Activated naive CD4-positive, alpha-beta T cell treated with anti-CD3 and anti-CD28 coated beads, Interleukin-2, amount 10 ng/mL, durations not matched to agents 7 days and 5 days (primary cell): ENCODE data around the gene CD3D.

ENCODE experiments used
- CTCF ChIA-PET: fragments of 350-600 bp; sonication (Branson Sonifier 250); formaldehyde crosslinking; loops from one replicate; lab custom pipeline; 2021; ENCODE audit warnings: antibody characterized with exemption; lab: Charles Lee
- DNase-seq: peaks from one replicate; pipeline ENCODE4 v3.0.0-alpha.2; 2020
- H3K27ac Mint-ChIP-seq: one replicate; pipeline ENCODE4 v1.8.0; 2021; ENCODE audit warnings: mild to moderate bottlenecking, moderate library complexity, mixed read lengths
- H3K27me3 Mint-ChIP-seq: one replicate; pipeline ENCODE4 v1.8.0; 2021; ENCODE audit warnings: mild to moderate bottlenecking, mixed read lengths
- H3K36me3 Mint-ChIP-seq: one replicate; pipeline ENCODE4 v1.8.0; 2021; ENCODE audit warnings: mixed read lengths
- H3K4me1 Mint-ChIP-seq: one replicate; pipeline ENCODE4 v1.8.0; 2021; ENCODE audit warnings: mixed read lengths
- H3K4me3 Mint-ChIP-seq: one replicate; pipeline ENCODE4 v1.8.0; 2021; ENCODE audit warnings: mild to moderate bottlenecking, moderate library complexity, mixed read lengths
- H3K9me3 Mint-ChIP-seq: one replicate; pipeline ENCODE4 v1.8.0; 2021; ENCODE audit warnings: mixed read lengths

Gene CD3D

DNA sequence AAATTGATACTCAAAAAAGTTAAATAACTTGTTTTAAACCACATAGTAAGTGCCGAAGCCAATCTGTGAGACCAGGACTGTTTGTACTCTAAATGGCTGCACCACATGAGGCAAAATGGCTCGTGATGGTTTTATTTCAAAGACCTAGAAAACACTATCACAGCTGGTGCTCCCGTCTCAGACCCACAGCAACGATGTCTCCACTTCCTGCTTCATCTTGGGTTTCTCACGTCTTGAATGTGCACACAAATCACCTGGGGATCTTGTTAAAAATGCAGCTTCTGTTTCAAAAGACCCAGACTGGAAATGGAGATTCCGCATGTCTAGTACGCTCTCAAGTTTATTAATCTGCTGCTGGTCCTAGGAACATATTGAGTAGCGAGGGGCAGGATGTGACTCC lies 36.8 kb downstream of the CD3D start:
- H3K36me3 Mint-ChIP-seq: peaks cover 53% of the 10 kb centered on the region

DNA sequence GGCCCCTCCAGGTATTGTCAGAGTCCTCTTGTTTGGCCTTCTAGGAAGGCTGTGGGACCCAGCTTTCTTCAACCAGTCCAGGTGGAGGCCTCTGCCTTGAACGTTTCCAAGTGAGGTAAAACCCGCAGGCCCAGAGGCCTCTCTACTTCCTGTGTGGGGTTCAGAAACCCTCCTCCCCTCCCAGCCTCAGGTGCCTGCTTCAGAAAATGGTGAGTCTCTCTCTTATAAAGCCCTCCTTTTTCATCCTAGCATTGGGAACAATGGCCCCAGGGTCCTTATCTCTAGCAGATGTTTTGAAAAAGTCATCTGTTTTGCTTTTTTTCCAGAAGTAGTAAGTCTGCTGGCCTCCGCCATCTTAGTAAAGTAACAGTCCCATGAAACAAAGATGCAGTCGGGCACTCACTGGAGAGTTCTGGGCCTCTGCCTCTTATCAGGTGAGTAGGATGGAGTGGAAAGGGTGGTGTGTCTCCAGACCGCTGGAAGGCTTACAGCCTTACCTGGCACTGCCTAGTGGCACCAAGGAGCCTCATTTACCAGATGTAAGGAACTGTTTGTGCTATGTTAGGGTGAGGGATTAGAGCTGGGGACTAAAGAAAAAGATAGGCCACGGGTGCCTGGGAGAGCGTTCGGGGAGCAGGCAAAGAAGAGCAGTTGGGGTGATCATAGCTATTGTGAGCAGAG lies 37.8 kb downstream of the CD3D start, which contains the start of gene CD3E:
TSS of gene CD3E (plus strand) at position 163 of the 681 bp plus-strand sequence. CDS start at position 386, 223 bp downstream.
- peak; percentile 83 for DNase-seq
- peaks cover 4% of the 10 kb centered on the region for H3K27me3 Mint-ChIP-seq
- peak within 1 kb of the TSS; percentile 99 for H3K27ac Mint-ChIP-seq

More for the DNA sequence above, 36.8 kb downstream of the CD3D start:
- Mint-ChIP-seq H3K27me3 (peaks cover 4% of the 10 kb centered on the region), H3K4me3 (peak overlapping the region; percentile 98), H3K27ac (peak overlapping the region; percentile 99), H3K4me1 (peaks cover 72% of the 10 kb centered on the region), H3K9me3 (peaks cover 2% of the 10 kb centered on the region)
- DNase-seq: peak; percentile 69
- CTCF ChIA-PET: interaction anchor here (0.9 to 3.5 kb wide), 9 partner anchors 8 to 182 kb away, joined by 3 to 18 read pairs (median 4); partner anchors contain the start of genes CD3D, CD3G and MPZL2

DNA sequence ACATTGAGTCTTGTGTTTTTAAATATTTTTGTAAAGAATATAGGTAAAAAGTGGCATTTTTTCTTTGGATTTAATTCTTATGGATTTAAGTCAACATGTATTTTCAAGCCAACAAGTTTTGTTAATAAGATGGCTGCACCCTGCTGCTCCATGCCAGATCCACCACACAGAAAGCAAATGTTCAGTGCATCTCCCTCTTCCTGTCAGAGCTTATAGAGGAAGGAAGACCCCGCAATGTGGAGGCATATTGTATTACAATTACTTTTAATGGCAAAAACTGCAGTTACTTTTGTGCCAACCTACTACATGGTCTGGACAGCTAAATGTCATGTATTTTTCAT lies 38.3 kb downstream of the CD3D start:
- no peak for DNase-seq
- Mint-ChIP-seq H3K27ac (peak overlapping the region; percentile 99), H3K27me3 (peaks cover 4% of the 10 kb centered on the region), H3K4me3 (peak overlapping the region; percentile 98), H3K4me1 (peaks cover 60% of the 10 kb centered on the region), H3K36me3 (peaks cover 41% of the 10 kb centered on the region), H3K9me3 (no peaks in the 10 kb centered on the region)
- CTCF ChIA-PET: interaction anchor here (0.8 to 3.5 kb wide), 10 partner anchors 9 to 106 kb away, joined by 3 to 18 read pairs (median 4); partner anchors contain the start of genes CD3D and CD3G

More for the DNA sequence above, 37.8 kb downstream of the CD3D start, which contains the start of gene CD3E:
- H3K4me1 Mint-ChIP-seq: peaks cover 65% of the 10 kb centered on the region
- H3K4me3 Mint-ChIP-seq: peak within 1 kb of the TSS; percentile 98
- CTCF ChIA-PET: interaction anchor here (0.8 to 3.5 kb wide), 18 partner anchors 9 to 184 kb away, joined by 3 to 18 read pairs (median 4); partner anchors contain the start of genes CD3D, CD3G and MPZL2
- no peaks in the 10 kb centered on the region for H3K9me3 Mint-ChIP-seq
- peaks cover 46% of the 10 kb centered on the region for H3K36me3 Mint-ChIP-seq

DNA sequence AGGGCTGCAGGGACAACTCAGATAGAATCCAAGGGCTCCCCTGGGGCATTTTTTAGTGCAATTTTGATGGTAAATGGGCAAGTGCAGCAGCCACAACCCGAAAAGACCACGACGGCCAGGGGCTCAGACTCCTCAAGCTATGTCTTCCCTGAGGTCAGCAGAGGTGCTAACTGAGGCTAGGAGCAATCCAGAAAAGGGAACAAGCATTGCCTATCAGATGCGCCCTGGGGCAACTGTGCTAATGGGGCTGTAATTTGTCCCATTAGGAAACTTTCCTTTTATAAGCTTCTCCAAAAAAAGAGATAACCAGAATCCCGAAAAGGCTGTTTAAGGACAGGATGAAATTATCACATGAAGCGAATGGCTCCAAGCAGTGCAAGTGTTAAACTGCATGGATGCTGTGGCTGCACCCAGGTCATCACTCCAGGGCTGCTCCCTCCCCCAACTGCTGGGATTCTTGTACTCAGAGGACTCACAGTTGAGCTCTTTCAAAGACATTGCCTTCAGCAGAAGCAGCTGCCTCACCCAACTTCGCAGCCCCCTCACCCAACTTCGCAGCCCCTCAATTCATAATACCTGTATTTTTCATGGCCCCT lies 40.8 kb downstream of the CD3D start:
- Mint-ChIP-seq H3K36me3 (peaks cover 16% of the 10 kb centered on the region), H3K4me3 (no peak overlapping the region), H3K27me3 (peaks cover 4% of the 10 kb centered on the region), H3K4me1 (peaks cover 35% of the 10 kb centered on the region), H3K9me3 (no peaks in the 10 kb centered on the region), H3K27ac (no peak overlapping the region)
- CTCF ChIA-PET: interaction anchor here (0.6 to 8.0 kb wide), 6 partner anchors 10 to 483 kb away, joined by 3 to 76 read pairs (median 6); partner anchors contain the start of genes CD3D and CD3G
- no peak for DNase-seq

DNA sequence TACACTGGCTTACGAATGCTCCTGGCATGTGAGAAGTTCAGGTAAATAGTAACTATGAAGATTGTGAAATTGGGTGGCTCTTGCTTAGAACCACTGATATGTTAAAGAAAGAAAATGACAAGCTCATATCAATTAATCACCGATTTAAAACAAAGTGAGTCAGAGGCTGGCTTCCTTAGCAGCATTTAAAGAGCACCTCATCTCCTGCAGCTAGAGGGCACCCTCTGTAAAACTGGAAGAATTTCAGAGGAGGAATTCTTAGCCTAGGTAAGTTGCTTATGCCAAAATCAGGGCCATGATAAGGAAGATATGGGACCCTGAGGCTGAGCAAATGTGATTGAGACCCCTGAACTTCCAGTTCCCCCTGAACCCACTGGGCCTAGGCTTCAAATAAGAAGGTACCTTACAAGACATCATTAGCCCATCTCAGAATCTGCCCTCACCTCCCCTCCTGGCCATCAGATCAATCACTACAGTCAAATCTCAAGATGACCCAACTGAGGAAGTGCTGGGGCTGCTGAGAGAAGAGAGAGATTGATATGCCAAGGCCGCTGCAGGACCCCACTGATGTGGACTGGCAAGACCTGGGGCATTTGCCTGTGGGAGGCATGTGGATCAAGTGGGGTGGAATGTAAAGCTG lies 46.6 kb downstream of the CD3D start:
- no peaks in the 10 kb centered on the region for H3K9me3 Mint-ChIP-seq
- CTCF ChIA-PET: interaction anchor here (0.7 to 8.0 kb wide), 34 partner anchors 9 to 197 kb away, joined by 3 to 89 read pairs (median 5); partner anchors contain the start of genes CD3D, CD3E, CD3G and JAML

DNA sequence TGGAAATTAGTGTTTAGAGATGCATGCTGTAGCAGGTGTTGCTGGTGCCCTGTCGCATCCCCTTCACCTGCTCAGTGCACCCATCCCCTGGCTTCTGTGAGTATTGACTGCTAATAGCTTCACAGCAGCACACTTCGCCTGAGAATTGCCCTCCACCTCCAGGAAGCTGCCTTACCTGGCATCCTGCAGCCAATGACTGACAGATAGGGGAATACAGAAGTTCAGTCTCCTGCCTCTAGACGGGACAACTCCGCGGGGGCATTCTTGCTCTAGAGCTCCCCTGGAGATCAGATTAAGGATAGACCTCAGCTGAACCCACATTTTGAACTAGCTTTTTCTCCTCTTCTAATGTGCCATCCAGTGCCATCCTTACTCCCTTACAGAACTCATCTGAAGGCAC lies 47.3 kb downstream of the CD3D start:
- CTCF ChIA-PET: interaction anchor here (0.7 to 8.0 kb wide), 35 partner anchors 10 to 198 kb away, joined by 3 to 89 read pairs (median 5); partner anchors contain the start of genes CD3D, CD3E, CD3G and JAML
- H3K27me3 Mint-ChIP-seq: no peaks in the 10 kb centered on the region
- DNase-seq: no peak
- H3K9me3 Mint-ChIP-seq: no peaks in the 10 kb centered on the region
- H3K27ac Mint-ChIP-seq: no peak overlapping the region
- no peaks in the 10 kb centered on the region for H3K36me3 Mint-ChIP-seq
- no peak overlapping the region for H3K4me3 Mint-ChIP-seq
- peaks cover 17% of the 10 kb centered on the region for H3K4me1 Mint-ChIP-seq

More for the DNA sequence above, 46.6 kb downstream of the CD3D start:
- DNase-seq: peak; percentile 64
- no peak overlapping the region for H3K27ac Mint-ChIP-seq
- H3K4me3 Mint-ChIP-seq: no peak overlapping the region
- no peaks in the 10 kb centered on the region for H3K27me3 Mint-ChIP-seq
- H3K4me1 Mint-ChIP-seq: peaks cover 13% of the 10 kb centered on the region
- H3K36me3 Mint-ChIP-seq: no peaks in the 10 kb centered on the region

DNA sequence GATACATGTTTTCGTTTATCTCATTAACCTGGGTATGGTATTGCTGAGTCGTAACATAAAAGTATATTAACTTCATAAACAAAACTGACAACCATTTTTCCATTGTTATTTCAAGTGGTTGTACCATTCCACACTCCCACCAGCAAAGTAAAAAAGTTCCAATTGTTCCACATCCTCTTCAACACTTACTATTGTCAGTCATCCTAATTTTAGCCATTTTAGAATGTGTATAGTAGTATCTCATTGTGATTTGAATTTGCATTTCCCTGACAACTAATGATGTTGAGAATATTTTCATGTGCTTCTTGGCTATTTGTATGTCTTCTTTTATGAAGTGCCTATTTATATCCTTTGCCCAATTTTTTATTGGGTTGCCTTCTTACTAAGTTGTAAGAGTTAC lies 48.5 kb downstream of the CD3D start:
- Mint-ChIP-seq H3K27ac (no peak overlapping the region), H3K36me3 (peaks cover 2% of the 10 kb centered on the region), H3K9me3 (peaks cover 2% of the 10 kb centered on the region), H3K4me3 (no peak overlapping the region), H3K27me3 (no peaks in the 10 kb centered on the region), H3K4me1 (peaks cover 19% of the 10 kb centered on the region)
- CTCF ChIA-PET: interaction anchor here (1.4 to 5.9 kb wide), 3 partner anchors 57 to 149 kb away, joined by 3 to 89 read pairs (median 23); no protein-coding TSS in a partner anchor
- DNase-seq: no peak

DNA sequence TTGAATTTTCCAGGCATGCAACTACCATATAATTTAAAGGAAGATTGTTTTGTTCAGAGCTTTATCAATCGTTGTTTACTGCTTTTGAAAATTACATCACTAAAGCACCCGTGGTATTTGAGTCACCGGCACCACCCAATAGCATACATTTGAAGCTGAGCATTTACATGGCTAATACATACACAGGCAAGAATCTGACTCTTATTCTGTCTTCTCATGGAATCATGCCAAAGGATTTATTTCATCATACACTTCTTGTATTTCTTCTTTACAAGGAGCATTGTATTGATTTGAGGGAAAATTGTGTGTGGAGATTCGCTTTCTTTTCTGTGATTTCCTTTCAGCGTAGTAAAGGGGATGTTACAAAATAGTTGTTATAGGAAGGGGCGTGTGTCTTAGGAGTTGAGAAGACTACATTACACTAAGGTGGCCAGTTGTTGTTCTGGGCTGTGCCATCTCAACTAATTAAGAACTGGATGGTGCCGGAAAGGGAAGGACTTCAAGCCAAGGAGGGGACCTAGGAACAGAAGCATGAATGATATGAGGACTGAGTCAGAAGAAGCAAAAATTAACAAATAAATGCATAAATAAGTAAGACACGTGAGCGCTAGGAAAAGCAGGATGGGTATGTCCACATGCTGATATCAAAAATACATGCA lies 50.9 kb downstream of the CD3D start:
- Mint-ChIP-seq H3K4me1 (peaks cover 19% of the 10 kb centered on the region), H3K27ac (no peak overlapping the region), H3K27me3 (no peaks in the 10 kb centered on the region), H3K4me3 (no peak overlapping the region), H3K9me3 (peaks cover 2% of the 10 kb centered on the region), H3K36me3 (peaks cover 2% of the 10 kb centered on the region)
- no peak for DNase-seq
- CTCF ChIA-PET: interaction anchor here (0.8 to 4.0 kb wide), 19 partner anchors 10 to 147 kb away, joined by 3 to 35 read pairs (median 4); partner anchors contain the start of gene MPZL3

DNA sequence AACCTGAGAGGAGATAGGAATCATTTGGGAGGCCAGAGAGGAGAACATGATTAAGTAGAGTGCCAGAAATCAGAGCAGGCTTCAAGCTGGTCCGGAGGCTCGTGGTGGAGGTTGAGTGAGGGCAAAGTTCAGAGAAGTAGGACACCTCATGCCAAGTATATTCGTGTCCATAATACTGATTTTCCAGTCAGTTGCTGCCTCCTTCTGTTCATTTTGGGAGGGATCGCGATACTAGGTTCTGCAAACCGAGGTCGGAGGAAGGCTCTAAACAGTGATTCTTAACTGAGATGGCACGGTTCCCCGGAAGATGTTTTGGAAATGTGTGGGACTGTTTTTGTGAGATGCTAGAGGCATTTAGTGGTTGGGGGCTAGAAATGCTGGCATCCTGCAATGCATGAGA lies 51.6 kb downstream of the CD3D start:
- Mint-ChIP-seq H3K4me3 (no peak overlapping the region), H3K36me3 (peaks cover 2% of the 10 kb centered on the region), H3K4me1 (peaks cover 14% of the 10 kb centered on the region), H3K27ac (no peak overlapping the region), H3K27me3 (no peaks in the 10 kb centered on the region), H3K9me3 (peaks cover 2% of the 10 kb centered on the region)
- peak; percentile 66 for DNase-seq
- CTCF ChIA-PET: interaction anchor here (0.7 to 4.0 kb wide), 20 partner anchors 11 to 165 kb away, joined by 3 to 35 read pairs (median 4); partner anchors contain the start of gene MPZL3

DNA sequence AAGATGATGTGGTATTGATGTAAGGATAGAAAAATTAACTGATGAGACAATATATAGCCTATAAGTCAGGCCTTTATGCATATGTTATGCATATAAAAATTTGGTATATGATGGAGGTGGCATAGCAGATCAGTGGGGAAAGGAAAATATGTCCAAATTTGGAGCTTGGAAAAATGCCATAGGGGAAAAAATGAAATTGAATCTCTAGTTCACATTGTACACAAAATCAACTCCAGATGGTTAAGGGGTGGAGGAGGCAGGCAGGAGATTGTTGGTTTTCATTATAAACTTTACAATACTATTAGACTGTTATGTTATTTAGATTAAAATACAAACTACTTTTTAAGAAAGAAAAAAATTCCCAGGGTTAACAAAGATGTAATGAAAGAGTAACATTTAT lies 53.1 kb downstream of the CD3D start:
- CTCF ChIA-PET: interaction anchor here (1.0 to 4.0 kb wide), 10 partner anchors 15 to 145 kb away, joined by 3 to 35 read pairs (median 4); partner anchors contain the start of gene CD3D
- Mint-ChIP-seq H3K4me3 (no peak overlapping the region), H3K4me1 (peaks cover 11% of the 10 kb centered on the region), H3K9me3 (peaks cover 2% of the 10 kb centered on the region), H3K27me3 (no peaks in the 10 kb centered on the region), H3K27ac (no peak overlapping the region), H3K36me3 (peaks cover 2% of the 10 kb centered on the region)
- DNase-seq: no peak
